Body of pancreas (tissue), 4 donors: Measurements from ENCODE around the gene PDIA2.

Source experiments
- CTCF ChIP-seq, 7 experiments: fragments of 450-650 bp in 4 of 7; fragments of 200-600 bp in 3 of 7; sonication (generic) in 3 of 7; IDR thresholded peaks; one replicate each; pipeline ENCODE4 v1.5.1; 2016 to 2019; ENCODE audit warnings: antibody characterized with exemption in 7 of 7
- POLR2A ChIP-seq, 3 donors: fragments of 450-650 bp; IDR thresholded peaks; one replicate each; pipeline ENCODE4 v1.6.1; 2016; ENCODE audit warnings: antibody characterized with exemption in 3 of 3, mild to moderate bottlenecking in 2 of 3

- TF ChIP-seq CTCF (IDR thresholded peaks at IDR 0.05) = no peak
- no peak for TF ChIP-seq POLR2A (IDR thresholded peaks at IDR 0.05)
Measured at GRCh38 chr16:296806-297510, 14.0 kb downstream of the PDIA2 start.
